ENCODE results near the gene FCN1. TPM values are rescaled to one million over a fixed set of nuclear protein-coding genes. Genes with fewer than 3 reads are reported as not detected.
A peak's percentile ranks its signal among the peaks of the same experiment; 100 is the strongest.

FCN1 gene
- polyA plus RNA-seq, 3 donors = 2,884 to 7,680 (median 6,268) TPM

DNA sequence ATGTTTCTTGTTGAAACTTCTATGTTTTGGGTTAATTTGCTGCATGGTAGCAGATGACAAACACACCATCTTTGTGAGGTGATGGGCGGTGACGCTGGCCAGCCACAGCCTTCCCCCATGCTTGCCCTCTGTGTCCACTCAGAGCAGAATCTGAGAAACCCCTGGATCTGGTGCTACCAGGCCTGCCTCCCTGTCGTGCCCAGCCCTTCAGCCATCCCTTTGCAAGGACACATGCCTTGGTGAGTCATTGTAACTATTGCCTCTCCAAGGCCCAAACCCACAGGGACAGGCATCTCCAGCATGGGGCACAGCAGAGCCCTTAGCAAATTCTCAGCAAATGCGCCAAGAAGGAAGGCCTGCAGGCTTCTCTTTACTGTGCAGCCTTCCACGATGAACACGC is 48.1 kb upstream of the FCN1 start:
- DNase-seq = peak in 2 of 3 donors; percentile 5 to 26
- 90% methylated on average over 6 of the region's 6 CpGs for WGBS (ENCODE audit: insufficient coverage)

DNA sequence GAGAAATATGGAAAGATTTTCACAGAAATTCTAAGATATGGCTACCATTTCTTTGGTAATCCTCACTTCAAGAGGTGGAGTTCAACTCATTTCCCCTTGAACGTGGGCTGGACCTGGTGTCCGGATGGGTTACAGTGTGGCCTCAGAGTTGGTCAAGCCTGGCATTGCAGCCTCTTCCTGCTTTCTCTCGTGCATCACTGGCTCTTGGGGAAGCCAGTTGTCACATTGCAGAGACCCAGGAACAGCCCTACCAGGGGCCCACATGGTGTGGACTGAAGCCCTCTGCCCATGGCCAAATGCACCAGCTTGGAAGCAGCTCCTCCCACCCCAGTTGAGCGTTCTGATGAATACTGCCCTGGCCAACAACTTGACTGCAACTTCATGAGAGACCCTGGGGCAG is 47.7 kb upstream of the FCN1 start:
- Histone ChIP-seq H3K4me2 (replicated peaks; ENCODE audit: extremely low read depth, low read length, poor library complexity, severe bottlenecking) (no peak overlapping the region), H3K27ac (ENCODE audit: low read depth in 1 of 2, low read length in 2 of 2) (peak overlapping the region in 1 of 2 donors; percentile 63), H3K27me3 (ENCODE audit: control insufficient read depth in 2 of 2, insufficient read depth in 2 of 2, low read length in 2 of 2) (peaks cover 0 to 11% of the 10 kb centered on the region in 2 donors), H2AFZ (ENCODE audit: insufficient read depth, low read depth, low read length, poor library complexity, severe bottlenecking) (no peak overlapping the region), H3K9ac (ENCODE audit: insufficient read depth, low read length, poor library complexity, severe bottlenecking) (no peak overlapping the region), H3K36me3 (replicated peaks in 1 of 2; ENCODE audit: control insufficient read depth in 1 of 2, insufficient read depth in 2 of 2, low read length in 2 of 2) (no peaks in the 10 kb centered on the region), H3K4me3 (replicated peaks in 1 of 3; ENCODE audit: low read depth in 2 of 3, low read length in 3 of 3) (no peak overlapping the region), H3K4me1 (ENCODE audit: control insufficient read depth in 1 of 2, insufficient read depth in 2 of 2, low read length in 2 of 2) (peaks cover 33 to 68% of the 10 kb centered on the region in 2 donors), H3K9me3 (replicated peaks in 1 of 2; ENCODE audit: control insufficient read depth in 1 of 2, insufficient read depth in 1 of 2, low read length in 2 of 2) (peaks cover 0 to 9% of the 10 kb centered on the region in 2 donors), H4K20me1 (ENCODE audit: insufficient read depth, low read length) (no peaks in the 10 kb centered on the region), H3K79me2 (ENCODE audit: insufficient read depth, low read length) (no peaks in the 10 kb centered on the region)
- Mint-ChIP-seq H3K4me3 (peak overlapping the region in 1 of 2 donors; percentile 11), H3K4me1 (peaks cover 51% of the 10 kb centered on the region), H3K27ac (peak overlapping the region in 6 of 7 donors; percentile 15 to 83 (median 75)), H3K36me3 (peaks cover 4 to 7% of the 10 kb centered on the region in 2 donors), H3K9me3 (peaks cover 0 to 17% (median 5%) of the 10 kb centered on the region in 7 donors), H3K27me3 (ENCODE audit: low read depth in 3 of 3) (peaks cover 33 to 42% (median 34%) of the 10 kb centered on the region in 3 donors)
- DNase-seq = peak; percentile 27 to 68 (median 59)
- intact Hi-C loops (cut with micrococcal nuclease) = no loop called here
- TF ChIP-seq, protein P1, sequence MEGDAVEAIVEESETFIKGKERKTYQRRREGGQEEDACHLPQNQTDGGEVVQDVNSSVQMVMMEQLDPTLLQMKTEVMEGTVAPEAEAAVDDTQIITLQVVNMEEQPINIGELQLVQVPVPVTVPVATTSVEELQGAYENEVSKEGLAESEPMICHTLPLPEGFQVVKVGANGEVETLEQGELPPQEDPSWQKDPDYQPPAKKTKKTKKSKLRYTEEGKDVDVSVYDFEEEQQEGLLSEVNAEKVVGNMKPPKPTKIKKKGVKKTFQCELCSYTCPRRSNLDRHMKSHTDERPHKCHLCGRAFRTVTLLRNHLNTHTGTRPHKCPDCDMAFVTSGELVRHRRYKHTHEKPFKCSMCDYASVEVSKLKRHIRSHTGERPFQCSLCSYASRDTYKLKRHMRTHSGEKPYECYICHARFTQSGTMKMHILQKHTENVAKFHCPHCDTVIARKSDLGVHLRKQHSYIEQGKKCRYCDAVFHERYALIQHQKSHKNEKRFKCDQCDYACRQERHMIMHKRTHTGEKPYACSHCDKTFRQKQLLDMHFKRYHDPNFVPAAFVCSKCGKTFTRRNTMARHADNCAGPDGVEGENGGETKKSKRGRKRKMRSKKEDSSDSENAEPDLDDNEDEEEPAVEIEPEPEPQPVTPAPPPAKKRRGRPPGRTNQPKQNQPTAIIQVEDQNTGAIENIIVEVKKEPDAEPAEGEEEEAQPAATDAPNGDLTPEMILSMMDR (IDR thresholded peaks at IDR 0.05) = no peak
- 8% methylated on average over 3 of the region's 4 CpGs for WGBS (ENCODE audit: insufficient coverage)

More for the DNA sequence above, 48.1 kb upstream of the FCN1 start:
- Histone ChIP-seq H2AFZ (ENCODE audit: insufficient read depth, low read depth, low read length, poor library complexity, severe bottlenecking) (no peak overlapping the region), H3K9me3 (replicated peaks in 1 of 2; ENCODE audit: control insufficient read depth in 1 of 2, insufficient read depth in 1 of 2, low read length in 2 of 2) (peaks cover 0 to 9% of the 10 kb centered on the region in 2 donors), H3K4me2 (replicated peaks; ENCODE audit: extremely low read depth, low read length, poor library complexity, severe bottlenecking) (no peak overlapping the region), H3K79me2 (ENCODE audit: insufficient read depth, low read length) (no peaks in the 10 kb centered on the region), H4K20me1 (ENCODE audit: insufficient read depth, low read length) (no peaks in the 10 kb centered on the region), H3K36me3 (replicated peaks in 1 of 2; ENCODE audit: control insufficient read depth in 1 of 2, insufficient read depth in 2 of 2, low read length in 2 of 2) (no peaks in the 10 kb centered on the region), H3K4me1 (ENCODE audit: control insufficient read depth in 1 of 2, insufficient read depth in 2 of 2, low read length in 2 of 2) (peaks cover 33 to 68% of the 10 kb centered on the region in 2 donors), H3K9ac (ENCODE audit: insufficient read depth, low read length, poor library complexity, severe bottlenecking) (no peak overlapping the region), H3K4me3 (replicated peaks in 1 of 3; ENCODE audit: low read depth in 2 of 3, low read length in 3 of 3) (no peak overlapping the region), H3K27ac (ENCODE audit: low read depth in 1 of 2, low read length in 2 of 2) (peak overlapping the region in 1 of 2 donors; percentile 63), H3K27me3 (ENCODE audit: control insufficient read depth in 2 of 2, insufficient read depth in 2 of 2, low read length in 2 of 2) (peaks cover 0 to 11% of the 10 kb centered on the region in 2 donors)
- Mint-ChIP-seq H3K9me3 (peaks cover 0 to 19% (median 5%) of the 10 kb centered on the region in 7 donors), H3K36me3 (peaks cover 4 to 7% of the 10 kb centered on the region in 2 donors), H3K4me1 (peaks cover 51% of the 10 kb centered on the region), H3K27ac (peak overlapping the region in 5 of 7 donors; percentile 40 to 83 (median 80)), H3K27me3 (ENCODE audit: low read depth in 3 of 3) (peaks cover 33 to 45% (median 38%) of the 10 kb centered on the region in 3 donors), H3K4me3 (no peak overlapping the region)
- TF ChIP-seq, protein P1 (IDR thresholded peaks at IDR 0.05) = no peak
- intact Hi-C loops (cut with micrococcal nuclease) = no loop called here

Measured in CD14-positive monocyte (primary cell).